H1 (cell line): ENCODE data around the gene ARHGEF4. TPM values are rescaled to one million over a fixed set of nuclear protein-coding genes. Genes with fewer than 3 reads are reported as not detected.

Source experiments
- CTCF ChIA-PET: fragments of 300-600 bp; sonication (Branson Sonifier 250); formaldehyde crosslinking; loops from one replicate; lab custom pipeline; 2021; ENCODE audit not compliant: partially characterized antibody; lab: Charles Lee
- POLR2A ChIA-PET: fragments of 300-600 bp; sonication (Branson Sonifier 250); formaldehyde crosslinking; loops from one replicate; lab custom pipeline; 2021; ENCODE audit warnings: inconsistent platforms; ENCODE audit not compliant: partially characterized antibody; lab: Charles Lee
- DNase-seq, 2 experiments: peaks; one replicate each; pipeline versions ENCODE4 v3.0.0 to v3.0.0-alpha.2; 2010 to 2022; ENCODE audit warnings: low spot score in 2 of 2, low read depth in 1 of 2, mixed read lengths in 1 of 2
- FAIRE-seq: peaks from 2 replicates; lab custom pipeline; 2011; peaks lifted over from hg19 to GRCh38; lab: Jason Lieb, UNC
- H2AFZ ChIP-seq: 2 replicates; pipeline ENCODE4 v1.8.1; 2012; ENCODE audit warnings: low read length, inconsistent platforms
- H2AK5ac ChIP-seq: 2 replicates; pipeline ENCODE4 v1.6.1; 2013; ENCODE audit warnings: low read depth, low read length
- H2BK120ac ChIP-seq: replicated peaks from 2 replicates; pipeline ENCODE3; 2013; ENCODE audit warnings: low read depth, low read length, inconsistent platforms
- H2BK12ac ChIP-seq: 2 replicates; pipeline ENCODE4 v1.6.1; 2013; ENCODE audit warnings: low read depth, low read length
- H2BK15ac ChIP-seq: 2 replicates; pipeline ENCODE4 v1.6.1; 2013; ENCODE audit warnings: low read length
- H2BK20ac ChIP-seq: 2 replicates; pipeline ENCODE4 v1.6.1; 2013; ENCODE audit warnings: low read length
- H2BK5ac ChIP-seq: 2 replicates; pipeline ENCODE4 v1.6.1; 2013; ENCODE audit warnings: low read depth, low read length
- H3K14ac ChIP-seq: 2 replicates; pipeline ENCODE4 v1.6.1; 2013; ENCODE audit warnings: inconsistent platforms; ENCODE audit not compliant: insufficient read length
- H3K18ac ChIP-seq: 2 replicates; pipeline ENCODE4 v1.6.1; 2013; ENCODE audit warnings: low read length; ENCODE audit errors: extremely low read depth
- H3K23ac ChIP-seq: 2 replicates; pipeline ENCODE4 v1.6.1; 2013; ENCODE audit warnings: inconsistent platforms; ENCODE audit not compliant: insufficient read length
- H3K23me2 ChIP-seq: 2 replicates; pipeline ENCODE4 v1.6.1; 2013; ENCODE audit warnings: low read depth, low read length
- H3K27ac ChIP-seq: 2 replicates; pipeline ENCODE4 v1.6.1; 2011; ENCODE audit warnings: low read depth, low read length, inconsistent platforms
- H3K27me3 ChIP-seq, 4 experiments: replicated peaks in 1 of 4; 1 replicate in 1 of 4; 2 replicates in 3 of 4; pipeline versions ENCODE4 v1.6.1 to v1.8.1; 2011 to 2013; ENCODE audit warnings: low read length in 3 of 4, mild to moderate bottlenecking in 3 of 4, inconsistent platforms in 2 of 4, mixed read lengths in 2 of 4, moderate library complexity in 1 of 4; ENCODE audit not compliant: control insufficient read depth in 3 of 4, insufficient read depth in 3 of 4; ENCODE audit errors: extremely low read depth in 1 of 4
- H3K36me3 ChIP-seq, 4 experiments: 2 replicates each; pipeline versions ENCODE4 v1.6.1 to v1.8.1; 2011 to 2013; ENCODE audit warnings: mild to moderate bottlenecking in 4 of 4, low read length in 3 of 4, moderate library complexity in 2 of 4, control low read depth in 1 of 4, inconsistent platforms in 1 of 4; ENCODE audit not compliant: insufficient read depth in 4 of 4, control insufficient read depth in 2 of 4
- H3K4ac ChIP-seq: replicated peaks from 2 replicates; pipeline ENCODE3; 2013; ENCODE audit warnings: low read length, low read depth, mixed read lengths, inconsistent platforms; ENCODE audit not compliant: insufficient read length
- H3K4me1 ChIP-seq, 4 experiments: replicated peaks in 1 of 4; 1 replicate in 1 of 4; 2 replicates in 3 of 4; pipeline versions ENCODE4 v1.6.1 to v1.8.1; 2011 to 2013; ENCODE audit warnings: low read length in 3 of 4, inconsistent platforms in 2 of 4, mixed read lengths in 1 of 4; ENCODE audit not compliant: insufficient read depth in 4 of 4, control insufficient read depth in 3 of 4
- H3K4me2 ChIP-seq, 2 experiments: 2 replicates each; pipeline versions ENCODE4 v1.6.1 to v1.8.1; 2011 to 2013; ENCODE audit warnings: low read depth in 2 of 2, low read length in 2 of 2, control low read depth in 1 of 2, inconsistent platforms in 1 of 2, mild to moderate bottlenecking in 1 of 2; ENCODE audit not compliant: insufficient read depth in 1 of 2
- H3K4me3 ChIP-seq, 4 experiments: fragments of 200-600, 300-600 bp in 1 of 4; sonication (generic), shearing (Covaris generic), sonication (Bioruptor Twin) in 1 of 4; 2 replicates each; pipeline versions ENCODE4 v1.5.1 to v1.8.1; 2011 to 2016; ENCODE audit warnings: low read length in 4 of 4, low read depth in 3 of 4, control low read depth in 2 of 4, inconsistent platforms in 2 of 4, mild to moderate bottlenecking in 2 of 4, mixed read lengths in 1 of 4, moderate library complexity in 1 of 4; ENCODE audit not compliant: insufficient read depth in 2 of 4; ENCODE audit errors: extremely low read depth in 1 of 4
- H3K56ac ChIP-seq: replicated peaks from 2 replicates; pipeline ENCODE3; 2013; ENCODE audit warnings: low read depth, mild to moderate bottlenecking, mixed read lengths, low read length, inconsistent platforms; ENCODE audit not compliant: insufficient read length
- H3K79me1 ChIP-seq: 2 replicates; pipeline ENCODE4 v1.6.1; 2013; ENCODE audit warnings: low read depth, low read length, control low read depth
- H3K79me2 ChIP-seq, 2 experiments: 2 replicates each; pipeline versions ENCODE4 v1.6.1 to v1.8.1; 2012 to 2013; ENCODE audit warnings: low read length in 2 of 2, mild to moderate bottlenecking in 2 of 2, inconsistent platforms in 1 of 2; ENCODE audit not compliant: insufficient read depth in 2 of 2, control insufficient read depth in 1 of 2
- H3K9ac ChIP-seq, 4 experiments: replicated peaks in 1 of 4; 1 replicate in 1 of 4; 2 replicates in 3 of 4; pipeline versions ENCODE4 v1.6.1 to v1.8.1; 2011 to 2013; ENCODE audit warnings: low read depth in 3 of 4, low read length in 3 of 4, control low read depth in 2 of 4, mild to moderate bottlenecking in 2 of 4, moderate library complexity in 2 of 4, inconsistent platforms in 1 of 4; ENCODE audit errors: extremely low read depth in 1 of 4
- H3K9me3 ChIP-seq, 2 experiments: 2 replicates each; pipeline versions ENCODE4 v1.6.1 to v1.8.1; 2012 to 2013; ENCODE audit warnings: mild to moderate bottlenecking in 2 of 2, moderate library complexity in 2 of 2, control low read depth in 1 of 2, inconsistent platforms in 1 of 2, low read depth in 1 of 2, low read length in 1 of 2, mixed read lengths in 1 of 2; ENCODE audit not compliant: insufficient read depth in 2 of 2
- H4K20me1 ChIP-seq, 2 experiments: replicated peaks in 1 of 2; 2 replicates each; pipeline versions ENCODE3 to v1.8.1; 2011 to 2013; ENCODE audit warnings: inconsistent platforms in 2 of 2, low read length in 2 of 2, mild to moderate bottlenecking in 1 of 2; ENCODE audit not compliant: insufficient read depth in 2 of 2, control insufficient read depth in 1 of 2
- H4K5ac ChIP-seq: 2 replicates; pipeline ENCODE4 v1.6.1; 2013; ENCODE audit warnings: low read length, low read depth, mixed read lengths, inconsistent platforms; ENCODE audit not compliant: insufficient read length
- H4K8ac ChIP-seq: 2 replicates; pipeline ENCODE4 v1.8.0; 2013; ENCODE audit warnings: mild to moderate bottlenecking, moderate library complexity, low read length, inconsistent platforms; ENCODE audit not compliant: insufficient read depth; ENCODE audit errors: extremely low read depth
- H4K91ac ChIP-seq: replicated peaks from 2 replicates; pipeline ENCODE3; 2013; ENCODE audit warnings: low read length, mixed read lengths, inconsistent platforms; ENCODE audit not compliant: insufficient read length
- ASH2L ChIP-seq: fragments of 200-600, 300-600 bp; sonication (generic); IDR thresholded peaks from one replicate; pipeline ENCODE4 v1.7.1; 2017; ENCODE audit warnings: low read length
- CEBPB ChIP-seq: IDR thresholded peaks from 2 replicates; pipeline ENCODE4 v1.6.1; 2012; ENCODE audit warnings: low read depth, low read length
- GABPA ChIP-seq: IDR thresholded peaks from 2 replicates; pipeline ENCODE4 v1.6.1; 2011; ENCODE audit warnings: mild to moderate bottlenecking, low read length, moderate library complexity, borderline replicate concordance; ENCODE audit not compliant: insufficient read depth
- POLR2AphosphoS5 ChIP-seq: IDR thresholded peaks from 2 replicates; pipeline ENCODE4 v1.6.1; 2011; ENCODE audit warnings: low read depth, low read length
- RFX5 ChIP-seq: IDR thresholded peaks from 2 replicates; pipeline ENCODE4 v1.6.1; 2011; ENCODE audit warnings: low read depth, low read length, improper control_type of control experiment, borderline replicate concordance
- RNF2 ChIP-seq: fragments of 200-900, 300-1000 bp; sonication (generic); IDR thresholded peaks from 2 replicates; pipeline ENCODE4 v1.7.1; 2016; ENCODE audit warnings: borderline replicate concordance, low read depth, mild to moderate bottlenecking, antibody characterized with exemption, low read length; ENCODE audit not compliant: poor library complexity, severe bottlenecking; ENCODE audit errors: missing control alignments
- TBP ChIP-seq: IDR thresholded peaks from 2 replicates; pipeline ENCODE4 v1.6.1; 2011; ENCODE audit warnings: low read depth, low read length, improper control_type of control experiment
- TCF12 ChIP-seq: IDR thresholded peaks from 2 replicates; pipeline ENCODE4 v1.6.1; 2011; ENCODE audit warnings: low read depth, mild to moderate bottlenecking, low read length
- WGBS, 2 experiments: shearing (Covaris generic) in 1 of 2; methylation state at CpG; one replicate each; pipeline versions ENCODE4 v1.1.6 to v1.1.7; 2013 to 2015; ENCODE audit warnings: low lambda C conversion rate in 2 of 2, mixed read lengths in 2 of 2, inconsistent platforms in 1 of 2, low coverage in 1 of 2, missing lambda C conversion rate in 1 of 2; ENCODE audit not compliant: insufficient replicate concordance in 2 of 2, insufficient coverage in 1 of 2, insufficient read length in 1 of 2; ENCODE audit errors: extremely low coverage in 1 of 2, missing lambda C conversion rate in 1 of 2; 5-methylcytosine and 5-hydroxymethylcytosine counted together
- polyA plus RNA-seq, 7 experiments: library from polyadenylated mRNA; depleted of rRNA in 3 of 7; stranded (reverse) in 5 of 7; unstranded in 2 of 7; fragments of >200 nt in 5 of 7; fragments of 200-250 nt in 2 of 7; gene quantifications; 1 replicate in 5 of 7; 2 replicates in 1 of 7; 4 replicates in 1 of 7; pipeline versions ENCODE4 v1.2.1 to v1.2.3, GENCODE V29; 2011 to 2013; ENCODE audit warnings: missing spikeins in 2 of 7, mixed read lengths in 2 of 7
- total RNA-seq: library from RNA; stranded (reverse); fragmentation: NEBNext Ultra II Directional; extraction: Animal tissue kit (Norgen Biotek cat#: 25700); gene quantifications from 2 replicates; pipeline ENCODE4 v1.2.1, GENCODE V29; 2021

Gene ARHGEF4
- total and polyA plus RNA-seq, 2 of the 8 experiments (the other 6 are each of a cell fraction or from before 2014, with no cell fraction given): 10.6 to 14.6 TPM

GRCh38 chr2:130810490-130810889, 26.2 kb upstream of the ARHGEF4 start:
- no peak overlapping the region for H2BK120ac ChIP-seq
- H3K23ac ChIP-seq: no peak overlapping the region
- no peak overlapping the region for H3K4me3 ChIP-seq
- no peak overlapping the region for H3K27ac ChIP-seq
- H2BK12ac ChIP-seq: no peak overlapping the region
- no peaks in the 10 kb centered on the region for H3K36me3 ChIP-seq
- H3K4ac ChIP-seq: no peak overlapping the region
- H3K9ac ChIP-seq: no peak overlapping the region
- no peak overlapping the region for H2AFZ ChIP-seq
- POLR2A ChIA-PET: no interaction called here
- no peaks in the 10 kb centered on the region for H3K23me2 ChIP-seq
- no peak overlapping the region for H2BK15ac ChIP-seq
- no peak overlapping the region for H4K8ac ChIP-seq
- WGBS, 2 experiments: 84% methylated on average over 7 of the region's 7 CpGs; no CpG with 5 or more reads in 1 of the 2 experiments
- H3K18ac ChIP-seq: no peak overlapping the region
- DNase-seq: no peak
- H3K4me1 ChIP-seq: peaks cover 0 to 2% (median 0%) of the 10 kb centered on the region in 4 experiments; a peak in 1 of 7 replicates
- no peak for TF ChIP-seq CEBPB
- TF ChIP-seq RFX5: no peak
- TF ChIP-seq GABPA: no peak
- no peak for TF ChIP-seq RNF2
- TF ChIP-seq POLR2AphosphoS5: no peak
- no peak for TF ChIP-seq TCF12
- no peak for TF ChIP-seq TBP
- TF ChIP-seq ASH2L: no peak
- TF ChIP-seq, all 59 proteins: peak for 0
- Histone ChIP-seq H3K14ac (no peak overlapping the region), H3K27me3 (no peaks in the 10 kb centered on the region), H3K79me2 (no peaks in the 10 kb centered on the region), H2BK5ac (no peak overlapping the region), H4K91ac (no peak overlapping the region), H2AK5ac (no peak overlapping the region), H4K20me1 (no peaks in the 10 kb centered on the region), H4K5ac (no peak overlapping the region), H3K79me1 (no peaks in the 10 kb centered on the region), H2BK20ac (no peak overlapping the region), H3K9me3 (no peaks in the 10 kb centered on the region), H3K4me2 (no peak overlapping the region), H3K56ac (no peak overlapping the region)
- FAIRE-seq: no peak
- CTCF ChIA-PET: interaction anchor here (1.5 to 1.8 kb wide), 2 partner anchors 10 to 110 kb away, joined by 5 read pairs; no protein-coding TSS in a partner anchor
